ENCODE measurements around the gene ZC3H10. TPM values are rescaled to one million over a fixed set of nuclear protein-coding genes. Genes with fewer than 3 reads are reported as not detected.

The ZC3H10 gene
- total and polyA plus RNA-seq, 12 donors, result 2.2 to 15.0 (median 7.6) TPM

DNA sequence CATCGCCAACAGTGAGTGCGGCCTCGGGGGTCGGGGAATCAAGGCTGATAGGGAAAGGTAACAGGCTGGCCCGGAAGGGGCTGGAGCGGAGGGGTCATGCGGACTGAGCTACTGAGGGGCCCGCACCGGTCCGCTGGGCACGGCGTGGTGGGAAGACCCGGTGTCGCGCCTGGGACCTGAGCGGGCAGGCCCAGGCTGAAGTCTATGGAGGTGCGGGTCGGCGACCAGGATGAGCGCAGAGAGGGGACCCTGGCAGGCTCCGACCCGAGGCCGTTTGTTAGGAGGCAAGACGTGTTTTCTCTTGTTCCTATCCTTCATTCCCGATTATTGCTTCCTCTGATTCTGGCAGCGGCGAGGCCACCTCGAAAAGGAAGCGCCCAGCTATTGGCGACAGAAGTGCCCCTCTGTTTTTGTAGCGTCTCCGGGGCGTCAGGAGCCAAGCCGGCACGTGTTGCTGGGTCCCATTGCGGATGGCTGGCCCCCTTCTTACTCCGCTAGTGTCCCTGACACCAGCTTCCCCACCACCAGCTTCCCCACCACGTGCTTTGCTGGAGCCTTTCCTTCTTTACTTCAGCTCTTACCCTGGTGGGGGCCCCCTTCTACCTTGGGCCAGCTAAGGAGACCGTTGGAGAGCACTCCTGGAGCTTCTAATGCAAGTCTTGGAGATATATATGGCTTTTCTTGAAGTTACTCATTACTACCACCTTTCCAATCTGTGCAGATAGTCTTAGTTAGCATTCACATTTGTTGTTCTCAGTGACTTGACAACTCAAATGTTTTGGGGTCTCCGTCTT is 13.1 kb upstream of the ZC3H10 start:
- WGBS, 4 donors, result 0 to 2% (median 1%) methylated on average over 23 to 40 of the region's 40 CpGs
- no peak for TF ChIP-seq POLR2A (IDR thresholded peaks at IDR 0.05)
- TF ChIP-seq, protein P1, sequence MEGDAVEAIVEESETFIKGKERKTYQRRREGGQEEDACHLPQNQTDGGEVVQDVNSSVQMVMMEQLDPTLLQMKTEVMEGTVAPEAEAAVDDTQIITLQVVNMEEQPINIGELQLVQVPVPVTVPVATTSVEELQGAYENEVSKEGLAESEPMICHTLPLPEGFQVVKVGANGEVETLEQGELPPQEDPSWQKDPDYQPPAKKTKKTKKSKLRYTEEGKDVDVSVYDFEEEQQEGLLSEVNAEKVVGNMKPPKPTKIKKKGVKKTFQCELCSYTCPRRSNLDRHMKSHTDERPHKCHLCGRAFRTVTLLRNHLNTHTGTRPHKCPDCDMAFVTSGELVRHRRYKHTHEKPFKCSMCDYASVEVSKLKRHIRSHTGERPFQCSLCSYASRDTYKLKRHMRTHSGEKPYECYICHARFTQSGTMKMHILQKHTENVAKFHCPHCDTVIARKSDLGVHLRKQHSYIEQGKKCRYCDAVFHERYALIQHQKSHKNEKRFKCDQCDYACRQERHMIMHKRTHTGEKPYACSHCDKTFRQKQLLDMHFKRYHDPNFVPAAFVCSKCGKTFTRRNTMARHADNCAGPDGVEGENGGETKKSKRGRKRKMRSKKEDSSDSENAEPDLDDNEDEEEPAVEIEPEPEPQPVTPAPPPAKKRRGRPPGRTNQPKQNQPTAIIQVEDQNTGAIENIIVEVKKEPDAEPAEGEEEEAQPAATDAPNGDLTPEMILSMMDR (IDR thresholded peaks at IDR 0.05), result no peak
- Histone ChIP-seq H3K4me3 (peak overlapping the region; percentile 20 to 98 (median 94)), H3K36me3 (replicated peaks in 1 of 2) (peaks cover 0 to 35% of the 10 kb centered on the region in 2 donors), H3K27me3 (no peaks in the 10 kb centered on the region), H3K27ac (peak overlapping the region in 4 of 5 donors; percentile 59 to 93 (median 76)), H3K9me3 (replicated peaks in 1 of 3) (no peaks in the 10 kb centered on the region), H3K4me1 (replicated peaks in 1 of 2) (peaks cover 17 to 20% of the 10 kb centered on the region in 2 donors)
- peak in 4 of 7 donors; percentile 26 to 55 (median 38) for DNase-seq
- intact Hi-C loops (cut with DNase I), result loop anchor here in 1 of 2 donors (5.0 kb wide), 1 partner anchor 53 kb away; no protein-coding TSS in a partner anchor

DNA sequence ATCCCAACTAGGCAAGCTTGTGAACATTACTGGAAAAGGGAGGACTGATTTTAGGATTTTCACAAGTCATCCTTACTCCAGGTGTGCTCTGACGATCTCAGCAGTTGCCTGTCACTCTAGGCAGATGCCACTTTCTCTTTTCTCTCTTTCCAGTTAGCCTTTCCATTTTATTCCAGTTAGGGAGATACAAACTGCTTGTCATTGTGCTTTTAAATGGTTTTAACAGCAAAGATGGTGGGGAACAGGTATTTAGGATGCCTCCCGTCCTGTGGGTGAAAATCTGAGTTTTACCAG is 12.5 kb upstream of the ZC3H10 start:
- peak overlapping the region in 2 of 4 donors; percentile 20 to 93 for H3K4me3 ChIP-seq
- intact Hi-C loops (cut with DNase I), result no loop called here
- DNase-seq, result no peak
- peaks cover 17 to 20% of the 10 kb centered on the region in 2 donors for H3K4me1 ChIP-seq (replicated peaks in 1 of 2)
- no peaks in the 10 kb centered on the region for H3K27me3 ChIP-seq
- no peak overlapping the region for H3K27ac ChIP-seq
- TF ChIP-seq, protein P1 (IDR thresholded peaks at IDR 0.05), result no peak
- no peak for TF ChIP-seq POLR2A (IDR thresholded peaks at IDR 0.05)
- 32 to 44% (median 34%) methylated on average over 2 of the region's 2 CpGs for WGBS, 4 donors
- no peaks in the 10 kb centered on the region for H3K9me3 ChIP-seq (replicated peaks in 1 of 3)
- H3K36me3 ChIP-seq (replicated peaks in 1 of 2), result peaks cover 0 to 40% of the 10 kb centered on the region in 2 donors

GRCh38 chr12:56107242-56107641 is 10.8 kb upstream of the ZC3H10 start:
- Histone ChIP-seq H3K4me3 (no peak overlapping the region), H3K9me3 (replicated peaks in 1 of 3) (no peaks in the 10 kb centered on the region), H3K27me3 (no peaks in the 10 kb centered on the region), H3K4me1 (replicated peaks in 1 of 2) (peaks cover 17 to 20% of the 10 kb centered on the region in 2 donors), H3K36me3 (replicated peaks in 1 of 2) (peaks cover 0 to 57% of the 10 kb centered on the region in 2 donors), H3K27ac (no peak overlapping the region)
- no peak for DNase-seq
- intact Hi-C loops (cut with DNase I), result no loop called here
- TF ChIP-seq, protein P1 (IDR thresholded peaks at IDR 0.05), result no peak
- TF ChIP-seq POLR2A (IDR thresholded peaks at IDR 0.05), result no peak
- 85 to 93% (median 89%) methylated on average over 3 of the region's 3 CpGs for WGBS, 4 donors

DNA sequence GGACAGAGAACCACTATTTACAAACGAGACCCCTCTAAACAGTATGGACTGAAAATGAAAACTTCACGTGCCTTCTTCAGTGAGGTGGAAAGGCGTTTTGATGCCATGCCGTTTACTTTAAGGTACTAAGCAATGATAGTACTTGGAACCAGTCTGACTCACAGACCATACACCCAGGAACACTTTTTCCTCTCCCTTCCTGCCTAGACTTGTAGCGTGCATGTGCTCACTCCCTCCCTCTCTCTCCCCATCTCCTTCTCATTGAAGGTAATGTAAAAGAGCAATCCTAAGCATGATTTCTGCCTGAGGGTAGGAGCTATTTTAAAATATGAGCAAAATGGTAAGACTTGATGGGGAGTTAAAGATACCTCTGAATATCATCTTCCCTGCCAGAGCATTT is 7.5 kb upstream of the ZC3H10 start:
- intact Hi-C loops (cut with DNase I), result no loop called here
- Histone ChIP-seq H3K27me3 (no peaks in the 10 kb centered on the region), H3K4me3 (no peak overlapping the region), H3K27ac (no peak overlapping the region), H3K9me3 (replicated peaks in 1 of 3) (no peaks in the 10 kb centered on the region), H3K36me3 (replicated peaks in 1 of 2) (peaks cover 0 to 74% of the 10 kb centered on the region in 2 donors), H3K4me1 (replicated peaks in 1 of 2) (peaks cover 7 to 15% of the 10 kb centered on the region in 2 donors)
- no peak for DNase-seq
- WGBS, 4 donors, result 84 to 94% (median 92%) methylated on average over 5 of the region's 5 CpGs
- TF ChIP-seq, protein P1 (IDR thresholded peaks at IDR 0.05), result no peak
- no peak for TF ChIP-seq POLR2A (IDR thresholded peaks at IDR 0.05)

Data from adrenal gland (tissue), 12 donors.